GM12872 (cell line): Measurements from ENCODE around the gene SOBP.

Experiments
- CTCF ChIP-seq: IDR thresholded peaks from 3 replicates; pipeline ENCODE4 v1.5.1; 2011; ENCODE audit warnings: low read depth, mild to moderate bottlenecking, low read length, moderate library complexity; ENCODE audit not compliant: insufficient read depth

Gene SOBP

GRCh38 chr6:107641500-107641941 is 151.6 kb downstream of the SOBP start:
- TF ChIP-seq CTCF = no peak

- TF ChIP-seq CTCF = no peak
These were observed 152.4 kb downstream of the SOBP start for GRCh38 chr6:107642095-107642860.

- no peak for TF ChIP-seq CTCF
These were observed 153.0 kb downstream of the SOBP start for GRCh38 chr6:107642861-107643328.

GRCh38 chr6:107644513-107644912 is 154.6 kb downstream of the SOBP start:
- TF ChIP-seq CTCF = no peak

GRCh38 chr6:107645740-107646139 is 155.8 kb downstream of the SOBP start:
- no peak for TF ChIP-seq CTCF

GRCh38 chr6:107646176-107646575 is 156.3 kb downstream of the SOBP start:
- TF ChIP-seq CTCF = no peak

- TF ChIP-seq CTCF = no peak
These were observed 157.0 kb downstream of the SOBP start for GRCh38 chr6:107646776-107647438.
